Measurements from ENCODE around the gene PRKRA. TPM values are rescaled to one million over a fixed set of nuclear protein-coding genes. Genes with fewer than 3 reads are reported as not detected.

Gene PRKRA
- total and polyA plus RNA-seq, 3 donors from 2014 or later = 87.5 to 108 (median 103) TPM

DNA sequence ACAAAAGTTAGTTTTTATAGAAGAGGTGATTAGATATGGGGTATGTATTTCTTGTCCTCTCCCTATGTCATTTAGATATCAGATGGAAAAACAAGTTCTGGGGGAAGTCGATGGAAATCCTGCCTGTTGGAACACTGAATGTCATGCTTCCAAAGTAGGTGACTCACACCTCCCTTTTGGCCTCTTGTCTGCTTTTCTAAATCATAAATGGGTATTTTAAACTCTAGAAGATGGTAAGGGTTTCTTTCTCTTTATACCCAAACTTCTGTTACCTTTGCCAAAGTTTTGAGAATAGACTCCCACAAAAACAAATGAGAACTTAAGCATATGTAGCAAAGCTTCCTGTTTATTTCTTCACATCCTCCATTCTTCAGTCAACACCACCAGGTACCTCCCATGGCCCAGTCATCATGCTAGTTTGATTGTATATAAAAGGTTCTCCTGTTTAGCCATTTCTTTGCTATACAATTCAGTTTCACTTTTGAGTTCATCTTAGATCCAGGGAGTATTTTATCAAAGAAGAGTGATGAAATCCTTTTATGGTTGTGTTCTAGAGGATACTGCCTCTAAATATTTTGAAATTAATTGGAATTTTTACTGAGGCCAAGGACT, 63.9 kb downstream of the PRKRA start:
- Histone ChIP-seq H3K36me3 (ENCODE audit: low read depth, missing control alignments) (no peaks in the 10 kb centered on the region), H3K9me3 (no peaks in the 10 kb centered on the region), H3K4me1 (no peaks in the 10 kb centered on the region), H3K27me3 (no peaks in the 10 kb centered on the region), H3K4me3 (no peak overlapping the region), H3K27ac (no peak overlapping the region)
- WGBS, 2 donors = 72 to 84% methylated on average over 1 of the region's 1 CpG
- no peak for DNase-seq
- TF ChIP-seq CTCF (IDR thresholded peaks at IDR 0.05) = no peak
- TF ChIP-seq POLR2A (IDR thresholded peaks at IDR 0.05) = no peak
- intact Hi-C loops (cut with DNase I; ENCODE audit: low total_unique reads) = no loop called here

DNA sequence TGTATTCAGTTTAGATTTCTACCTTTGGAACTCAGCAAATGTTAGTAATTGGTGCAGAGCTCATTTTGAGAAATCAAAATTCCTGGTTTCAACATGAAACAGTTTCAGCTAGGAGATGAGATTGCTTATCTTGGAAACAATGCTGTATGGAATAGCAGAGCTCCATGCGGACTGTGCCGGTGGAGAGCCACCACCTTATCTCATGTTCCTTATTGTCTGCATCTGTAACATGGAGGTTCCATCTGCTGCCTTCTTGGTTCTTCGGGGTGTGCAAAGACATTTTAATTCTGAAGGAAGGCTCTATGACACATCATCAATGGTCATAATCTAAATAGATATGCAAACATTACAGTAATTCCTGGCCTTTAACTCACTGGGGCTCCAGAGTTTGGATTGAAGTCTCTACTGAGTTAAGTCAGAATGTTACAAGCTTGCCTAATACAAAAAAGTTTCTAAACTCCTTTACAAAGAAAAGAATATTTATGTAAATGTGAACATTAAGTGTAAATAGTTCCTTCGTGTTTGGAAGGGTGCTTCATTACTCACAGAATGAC, 65.3 kb downstream of the PRKRA start:
- TF ChIP-seq CTCF (IDR thresholded peaks at IDR 0.05) (no peak), POLR2A (IDR thresholded peaks at IDR 0.05) (no peak)
- intact Hi-C loops (cut with DNase I; ENCODE audit: low total_unique reads) = no loop called here
- Histone ChIP-seq H3K27me3 (no peaks in the 10 kb centered on the region), H3K4me3 (no peak overlapping the region), H3K4me1 (no peaks in the 10 kb centered on the region), H3K9me3 (no peaks in the 10 kb centered on the region), H3K27ac (no peak overlapping the region), H3K36me3 (ENCODE audit: low read depth, missing control alignments) (no peaks in the 10 kb centered on the region)
- 55 to 69% methylated on average over 4 of the region's 4 CpGs for WGBS, 2 donors
- DNase-seq = no peak

- TF ChIP-seq POLR2A (IDR thresholded peaks at IDR 0.05) (no peak), CTCF (IDR thresholded peaks at IDR 0.05) (no peak)
- Histone ChIP-seq H3K4me3 (no peak overlapping the region), H3K4me1 (no peaks in the 10 kb centered on the region), H3K27me3 (no peaks in the 10 kb centered on the region), H3K27ac (no peak overlapping the region), H3K36me3 (ENCODE audit: low read depth, missing control alignments) (no peaks in the 10 kb centered on the region), H3K9me3 (no peaks in the 10 kb centered on the region)
- no peak for DNase-seq
- 91 to 92% methylated on average over 5 of the region's 5 CpGs for WGBS, 2 donors
- intact Hi-C loops (cut with DNase I; ENCODE audit: low total_unique reads) = no loop called here
Observed at GRCh38 chr2:178383718-178384117, 67.3 kb downstream of the PRKRA start.

Other genes starting within 250 kb of the PRKRA start
- 10 to 100 TPM; 20.6 to 31.7 TPM for gene PJVK, start 203 bp upstream of the PRKRA start, total RNA-seq
- gene PJVK, start 203 bp upstream of the PRKRA start, polyA plus RNA-seq (ENCODE audit: insufficient read depth, low read depth, low replicate concordance) = 61.3 TPM
- 10 to 100 TPM; 10.1 to 25.6 TPM for gene FKBP7, start 27.4 kb upstream of the PRKRA start, total RNA-seq
- 27.4 TPM for gene FKBP7, start 27.4 kb upstream of the PRKRA start, polyA plus RNA-seq (ENCODE audit: insufficient read depth, low read depth, low replicate concordance)
- 10 to 100 TPM; 17.8 to 22.8 TPM for gene PLEKHA3, start 29.3 kb upstream of the PRKRA start, total RNA-seq
- gene PLEKHA3, start 29.3 kb upstream of the PRKRA start, polyA plus RNA-seq (ENCODE audit: insufficient read depth, low read depth, low replicate concordance) = 58.7 TPM

Data from testis (tissue), 3 donors.